PC-9 (cell line): ENCODE data around the gene HNRNPM. TPM values are rescaled to one million over a fixed set of nuclear protein-coding genes. Genes with fewer than 3 reads are reported as not detected.

Experiments
- BruUV-seq: library from RNA; stranded (reverse); fragments of 400-500 nt; replicated peaks from 2 replicates; lab custom pipeline; 2021; lab: Mats Ljungman, UMichigan
- CTCF ChIA-PET: fragments of 300-600 bp; sonication (Branson Sonifier 250); formaldehyde crosslinking; loops from one replicate; lab custom pipeline; 2022; ENCODE audit warnings: antibody characterized with exemption; lab: Charles Lee
- POLR2A ChIA-PET: fragments of 300-600 bp; sonication (Branson Sonifier 250); formaldehyde crosslinking; loops from one replicate; lab custom pipeline; 2022; ENCODE audit warnings: antibody characterized with exemption; ENCODE audit not compliant: unreplicated experiment; lab: Charles Lee
- DNase-seq, 2 experiments: peaks; one replicate each; pipeline versions ENCODE4 v3.0.0 to v3.0.0-alpha.2; 2015 to 2022; ENCODE audit warnings: mixed read lengths in 1 of 2
- H2AFZ ChIP-seq: fragments of 200-600 bp; sonication (generic); 2 replicates; pipeline ENCODE4 v1.8.1; 2017; ENCODE audit warnings: antibody characterized with exemption
- H3F3A ChIP-seq: fragments of 200-600 bp; sonication (generic); 2 replicates; pipeline ENCODE4 v1.8.1; 2017; ENCODE audit warnings: antibody characterized with exemption, mild to moderate bottlenecking, low read depth; ENCODE audit not compliant: insufficient read depth
- H3K27ac ChIP-seq: fragments of 200-600 bp; sonication (generic); 2 replicates; pipeline ENCODE4 v1.6.1; 2016; ENCODE audit warnings: mixed run types
- H3K27me3 ChIP-seq: fragments of 200-600 bp; sonication (generic); 2 replicates; pipeline ENCODE4 v1.6.1; 2016; ENCODE audit warnings: low read depth, mixed run types; ENCODE audit not compliant: insufficient read depth
- H3K36me3 ChIP-seq: fragments of 200-600 bp; sonication (generic); 2 replicates; pipeline ENCODE4 v1.6.1; 2016; ENCODE audit warnings: low read depth, mixed run types
- H3K4me1 ChIP-seq: fragments of 200-600 bp; sonication (generic); replicated peaks from 2 replicates; pipeline ENCODE4 v1.6.1; 2016; ENCODE audit warnings: mixed run types; ENCODE audit not compliant: insufficient read depth
- H3K4me2 ChIP-seq: fragments of 200-600 bp; sonication (generic); 2 replicates; pipeline ENCODE4 v1.6.1; 2017; ENCODE audit warnings: mixed run types
- H3K4me3 ChIP-seq: fragments of 200-600 bp; sonication (generic); 2 replicates; pipeline ENCODE4 v1.6.1; 2016; ENCODE audit warnings: mixed run types
- H3K79me2 ChIP-seq: fragments of 200-600 bp; sonication (generic); 2 replicates; pipeline ENCODE4 v1.6.1; 2017; ENCODE audit warnings: low read depth, mixed run types
- H3K9me2 ChIP-seq: fragments of 200-600 bp; sonication (generic); 2 replicates; pipeline ENCODE4 v1.8.1; 2017; ENCODE audit warnings: mild to moderate bottlenecking; ENCODE audit not compliant: insufficient read depth
- H3K9me3 ChIP-seq: fragments of 200-600 bp; sonication (generic); 2 replicates; pipeline ENCODE4 v1.8.1; 2016; ENCODE audit warnings: low read depth; ENCODE audit not compliant: insufficient read depth
- H4K20me1 ChIP-seq: fragments of 200-600 bp; sonication (generic); 2 replicates; pipeline ENCODE4 v1.8.1; 2017; ENCODE audit not compliant: insufficient read depth
- EZH2 ChIP-seq: fragments of 200-600 bp; sonication (generic); IDR thresholded peaks from 2 replicates; pipeline ENCODE4 v1.8.0; 2017; ENCODE audit warnings: antibody characterized with exemption, low read depth
- intact Hi-C: fragments of 100-400 bp; cut with micrococcal nuclease; formaldehyde crosslinking; loops from one replicate; pipeline ENCODE4 v1.10.0; 2022; ENCODE audit not compliant: unreplicated experiment
- total RNA-seq: library from RNA; stranded (reverse); gene quantifications from 2 replicates; pipeline ENCODE4 v1.2.3, GENCODE V29; 2021
- TF ChIP-seq, protein P1 (sequence below): fragments of 200-600 bp; sonication (generic); conservative IDR thresholded peaks from 2 replicates; pipeline ENCODE4 v1.6.1; 2017; ENCODE audit warnings: mixed run types, antibody characterized with exemption, mild to moderate bottlenecking, moderate library complexity

Gene HNRNPM
- total RNA-seq, 1 experiment from 2014 or later: 239 TPM

DNA sequence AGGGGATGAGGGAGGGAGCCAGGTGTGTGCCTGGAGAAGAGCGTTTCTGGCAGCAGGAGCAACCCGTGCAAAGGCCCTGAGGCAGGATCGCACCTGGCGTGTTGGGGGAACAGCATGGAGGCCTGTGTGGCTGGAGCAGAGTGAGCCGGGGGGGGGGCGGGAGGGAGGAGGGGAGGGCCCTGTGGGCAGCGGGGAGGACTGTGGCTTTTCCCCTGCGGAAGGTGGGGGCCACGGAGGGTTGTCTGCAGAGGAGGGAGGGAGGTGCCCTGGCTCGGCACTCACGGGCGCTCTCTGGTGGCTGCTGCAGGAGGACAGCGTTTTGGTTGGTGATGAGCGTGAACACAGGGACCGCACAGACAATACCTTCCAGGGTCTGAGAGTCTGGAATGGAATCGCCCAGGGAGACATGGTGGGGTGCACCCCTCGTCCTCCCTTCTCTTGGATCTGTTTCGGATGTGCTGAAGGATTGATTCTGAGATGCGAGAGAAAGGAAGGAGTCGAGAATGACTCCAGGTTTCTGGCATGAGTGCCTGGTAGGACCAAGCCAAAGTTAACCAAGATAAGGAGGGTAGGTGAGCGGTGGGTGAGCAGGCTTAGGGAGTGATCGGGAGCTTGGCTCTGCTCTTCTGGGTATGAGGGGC lies 48.1 kb upstream of the HNRNPM start:
- Histone ChIP-seq H4K20me1 (peaks cover 86% of the 10 kb centered on the region), H3K36me3 (no peaks in the 10 kb centered on the region; the same call in 1 of the 2 replicates), H3K4me3 (no peak overlapping the region), H3K79me2 (peaks cover 70% of the 10 kb centered on the region), H2AFZ (no peak overlapping the region), H3K4me1 (peaks cover 17% of the 10 kb centered on the region), H3K4me2 (no peak overlapping the region), H3F3A (peaks cover 24% of the 10 kb centered on the region; the same call in 1 of the 2 replicates), H3K27me3 (no peaks in the 10 kb centered on the region), H3K27ac (no peak overlapping the region), H3K9me2 (no peaks in the 10 kb centered on the region), H3K9me3 (no peaks in the 10 kb centered on the region)
- CTCF ChIA-PET: no interaction called here
- POLR2A ChIA-PET: no interaction called here
- DNase-seq: peak in 1 of 2 experiments; percentile 25
- BruUV-seq: no TSS peak
- intact Hi-C loops: no loop called here
- TF ChIP-seq EZH2: no peak
- TF ChIP-seq, protein P1, sequence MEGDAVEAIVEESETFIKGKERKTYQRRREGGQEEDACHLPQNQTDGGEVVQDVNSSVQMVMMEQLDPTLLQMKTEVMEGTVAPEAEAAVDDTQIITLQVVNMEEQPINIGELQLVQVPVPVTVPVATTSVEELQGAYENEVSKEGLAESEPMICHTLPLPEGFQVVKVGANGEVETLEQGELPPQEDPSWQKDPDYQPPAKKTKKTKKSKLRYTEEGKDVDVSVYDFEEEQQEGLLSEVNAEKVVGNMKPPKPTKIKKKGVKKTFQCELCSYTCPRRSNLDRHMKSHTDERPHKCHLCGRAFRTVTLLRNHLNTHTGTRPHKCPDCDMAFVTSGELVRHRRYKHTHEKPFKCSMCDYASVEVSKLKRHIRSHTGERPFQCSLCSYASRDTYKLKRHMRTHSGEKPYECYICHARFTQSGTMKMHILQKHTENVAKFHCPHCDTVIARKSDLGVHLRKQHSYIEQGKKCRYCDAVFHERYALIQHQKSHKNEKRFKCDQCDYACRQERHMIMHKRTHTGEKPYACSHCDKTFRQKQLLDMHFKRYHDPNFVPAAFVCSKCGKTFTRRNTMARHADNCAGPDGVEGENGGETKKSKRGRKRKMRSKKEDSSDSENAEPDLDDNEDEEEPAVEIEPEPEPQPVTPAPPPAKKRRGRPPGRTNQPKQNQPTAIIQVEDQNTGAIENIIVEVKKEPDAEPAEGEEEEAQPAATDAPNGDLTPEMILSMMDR: peak; percentile 63

DNA sequence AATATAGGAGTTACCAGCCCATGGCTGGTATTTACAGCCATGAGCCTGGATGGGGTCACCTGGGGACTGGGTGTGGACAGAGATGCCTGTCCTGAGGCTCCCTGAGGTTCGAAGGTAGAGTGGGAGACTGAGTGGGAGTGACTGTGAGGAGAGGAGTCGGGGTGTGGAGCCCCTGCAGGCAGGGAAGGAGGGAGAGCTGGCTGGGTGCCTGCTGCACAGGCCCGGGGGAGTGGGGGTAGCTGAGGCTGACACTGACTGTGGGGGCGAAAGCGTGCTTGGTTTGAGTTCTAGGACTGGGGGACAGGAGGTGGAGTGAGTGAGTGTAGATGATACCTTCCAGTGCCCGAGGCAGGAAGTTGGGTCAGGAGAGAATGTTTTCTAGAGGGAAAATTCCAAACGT lies 47.5 kb upstream of the HNRNPM start:
- no peak overlapping the region for H3K4me3 ChIP-seq
- no TSS peak for BruUV-seq
- H3K4me1 ChIP-seq: peaks cover 17% of the 10 kb centered on the region

DNA sequence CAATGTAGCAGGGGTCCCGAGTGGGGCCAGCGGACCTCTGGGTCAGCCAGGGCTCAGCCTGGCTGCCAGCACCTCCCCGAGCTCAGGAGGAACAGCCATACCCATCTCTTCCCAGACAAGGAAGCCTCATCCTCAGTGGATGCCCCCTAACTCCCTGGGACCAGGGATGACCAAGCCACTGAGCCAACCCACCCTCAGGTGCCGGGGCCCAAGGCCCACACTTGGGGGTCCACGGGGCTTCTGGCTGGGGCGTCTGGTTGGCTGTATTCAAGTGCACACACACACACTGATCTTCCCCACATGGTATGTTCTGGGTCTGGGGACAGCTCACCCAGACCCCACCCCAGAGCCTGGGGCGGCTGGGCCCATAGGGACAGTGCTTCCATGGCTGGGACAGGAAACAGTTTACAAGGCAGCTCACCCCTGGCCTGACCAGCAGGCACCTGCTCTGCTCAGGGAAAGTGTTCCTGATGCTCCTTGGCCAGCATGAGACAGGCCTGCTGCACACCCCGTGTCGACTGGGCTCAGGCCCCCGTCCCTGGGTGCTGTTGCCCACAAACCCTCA lies 46.9 kb upstream of the HNRNPM start:
- no peak for DNase-seq
- H3K27me3 ChIP-seq: no peaks in the 10 kb centered on the region
- ChIA-PET CTCF (no interaction called here), POLR2A (interaction anchor here (0.5 kb wide), 1 partner anchor 160 kb away, joined by 4 read pairs; no protein-coding TSS in a partner anchor)
- no peaks in the 10 kb centered on the region for H3K9me2 ChIP-seq
- intact Hi-C loops: no loop called here
- no peak overlapping the region for H3K27ac ChIP-seq
- H2AFZ ChIP-seq: no peak overlapping the region
- peaks cover 24% of the 10 kb centered on the region; the same call in 1 of the 2 replicates for H3F3A ChIP-seq
- peaks cover 17% of the 10 kb centered on the region for H3K4me1 ChIP-seq
- H3K4me2 ChIP-seq: no peak overlapping the region
- no peak overlapping the region for H3K4me3 ChIP-seq
- peaks cover 58% of the 10 kb centered on the region for H3K79me2 ChIP-seq
- peaks cover 8% of the 10 kb centered on the region; the same call in 1 of the 2 replicates for H3K36me3 ChIP-seq
- peaks cover 77% of the 10 kb centered on the region for H4K20me1 ChIP-seq
- TF ChIP-seq, protein P1: no peak
- no peak for TF ChIP-seq EZH2
- no peaks in the 10 kb centered on the region for H3K9me3 ChIP-seq
- no TSS peak for BruUV-seq

More for the DNA sequence above, 47.5 kb upstream of the HNRNPM start:
- Histone ChIP-seq H3K36me3 (peaks cover 4% of the 10 kb centered on the region; the same call in 1 of the 2 replicates), H4K20me1 (peaks cover 80% of the 10 kb centered on the region), H3K27ac (no peak overlapping the region), H3K4me2 (no peak overlapping the region), H3K27me3 (no peaks in the 10 kb centered on the region), H3K79me2 (peaks cover 64% of the 10 kb centered on the region), H2AFZ (no peak overlapping the region), H3K9me2 (no peaks in the 10 kb centered on the region), H3F3A (peaks cover 24% of the 10 kb centered on the region; the same call in 1 of the 2 replicates), H3K9me3 (no peaks in the 10 kb centered on the region)
- CTCF ChIA-PET: no interaction called here
- DNase-seq: no peak
- TF ChIP-seq, protein P1: no peak
- no peak for TF ChIP-seq EZH2
- intact Hi-C loops: no loop called here
- POLR2A ChIA-PET: no interaction called here
